Osteocyte (in vitro differentiated cells): ENCODE measurements around the gene ANXA5. TPM values are rescaled to one million over a fixed set of nuclear protein-coding genes. Genes with fewer than 3 reads are reported as not detected.

Experiments used
- DNase-seq: peaks from one replicate; pipeline ENCODE4 v3.0.0; 2021; ENCODE audit warnings: mixed read lengths; ENCODE audit not compliant: unreplicated experiment; ENCODE audit errors: extremely low spot score
- H3K27ac Mint-ChIP-seq: one replicate; pipeline ENCODE4 v1.8.0; 2021; ENCODE audit warnings: mild to moderate bottlenecking, mixed read lengths; ENCODE audit not compliant: unreplicated experiment
- H3K27me3 Mint-ChIP-seq: one replicate; pipeline ENCODE4 v1.8.0; 2021; ENCODE audit warnings: mixed read lengths; ENCODE audit not compliant: unreplicated experiment
- H3K36me3 Mint-ChIP-seq: one replicate; pipeline ENCODE4 v1.8.0; 2021; ENCODE audit warnings: mixed read lengths; ENCODE audit not compliant: unreplicated experiment
- H3K4me1 Mint-ChIP-seq: one replicate; pipeline ENCODE4 v1.8.0; 2021; ENCODE audit warnings: mixed read lengths; ENCODE audit not compliant: unreplicated experiment
- H3K4me3 Mint-ChIP-seq: one replicate; pipeline ENCODE4 v1.8.0; 2021; ENCODE audit warnings: mild to moderate bottlenecking, moderate library complexity, mixed read lengths; ENCODE audit not compliant: unreplicated experiment
- H3K9me3 Mint-ChIP-seq: one replicate; pipeline ENCODE4 v1.8.0; 2021; ENCODE audit warnings: mixed read lengths; ENCODE audit not compliant: unreplicated experiment
- CTCF ChIP-seq: fragments of 200-600 bp; sonication (generic); IDR thresholded peaks from 2 replicates; pipeline ENCODE4 v1.5.0; 2021; ENCODE audit warnings: antibody characterized with exemption, mild to moderate bottlenecking, moderate library complexity
- total RNA-seq: library from RNA; stranded (reverse); gene quantifications from 2 replicates; pipeline ENCODE4 v1.2.1, GENCODE V29; 2021

ANXA5 gene
- total RNA-seq, 1 donor from 2014 or later: 488 TPM

GRCh38 chr4:121633653-121634052 is 63.1 kb downstream of the ANXA5 start:
- H3K4me3 Mint-ChIP-seq: no peak overlapping the region
- no peaks in the 10 kb centered on the region for H3K9me3 Mint-ChIP-seq
- H3K27me3 Mint-ChIP-seq: peaks cover 13% of the 10 kb centered on the region
- TF ChIP-seq CTCF: no peak
- H3K27ac Mint-ChIP-seq: no peak overlapping the region
- H3K36me3 Mint-ChIP-seq: no peaks in the 10 kb centered on the region
- no peaks in the 10 kb centered on the region for H3K4me1 Mint-ChIP-seq
- no peak for DNase-seq

DNA sequence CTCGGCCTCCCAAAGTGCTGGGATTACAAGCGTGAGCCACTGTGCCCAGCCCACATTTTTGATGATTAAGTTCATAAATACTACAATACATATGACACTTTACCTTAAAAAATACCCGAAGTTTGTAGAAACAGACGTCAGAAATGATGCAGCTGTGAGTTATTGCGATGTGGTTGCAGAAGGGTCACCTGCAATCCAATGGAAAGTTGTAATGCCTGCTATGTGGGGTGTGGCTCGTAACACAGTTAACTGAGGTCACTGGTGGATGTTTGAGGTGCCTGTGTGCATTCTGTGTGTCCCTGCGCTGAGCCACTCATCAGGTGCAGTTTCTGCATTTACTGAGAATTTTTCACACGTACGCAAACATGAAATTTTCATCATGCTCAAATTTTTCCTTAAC is 64.1 kb downstream of the ANXA5 start:
- Mint-ChIP-seq H3K36me3 (no peaks in the 10 kb centered on the region), H3K4me3 (no peak overlapping the region), H3K4me1 (no peaks in the 10 kb centered on the region), H3K27ac (no peak overlapping the region), H3K27me3 (peaks cover 5% of the 10 kb centered on the region), H3K9me3 (no peaks in the 10 kb centered on the region)
- no peak for DNase-seq
- no peak for TF ChIP-seq CTCF

Other genes starting within 250 kb of the ANXA5 start
- gene SMIM43, start 68.2 kb upstream of the ANXA5 start, total RNA-seq: not detected in 2 replicates
- gene EXOSC9, start 104.3 kb upstream of the ANXA5 start, total RNA-seq: 23.3 and 24.0 TPM in 2 replicates
- gene CCNA2, start 126.9 kb upstream of the ANXA5 start, total RNA-seq: 9.6 and 10.6 TPM in 2 replicates
- 18.9 and 19.0 TPM in 2 replicates for gene BBS7, start 173.5 kb upstream of the ANXA5 start, total RNA-seq